Measurements from ENCODE around the gene CEACAM4. TPM values are rescaled to one million over a fixed set of nuclear protein-coding genes. Genes with fewer than 3 reads are reported as not detected.

CEACAM4 gene
- total RNA-seq, 3 donors from 2014 or later: 0.66 to 1.8 TPM; not detected in 1

GRCh38 chr19:41570179-41570578 is 56.7 kb downstream of the CEACAM4 start:
- intact Hi-C loops (cut with DNase I; ENCODE audit: low total_unique reads): no loop called here
- Histone ChIP-seq H3K9me3 (no peaks in the 10 kb centered on the region), H3K36me3 (no peaks in the 10 kb centered on the region), H3K4me1 (no peaks in the 10 kb centered on the region), H3K4me3 (no peak overlapping the region), H3K27ac (no peak overlapping the region), H3K27me3 (peaks cover 0 to 37% of the 10 kb centered on the region in 2 donors)
- TF ChIP-seq POLR2AphosphoS5 (IDR thresholded peaks at IDR 0.05) (no peak), POLR2A (IDR thresholded peaks at IDR 0.05) (no peak)
- TF ChIP-seq, protein P1, sequence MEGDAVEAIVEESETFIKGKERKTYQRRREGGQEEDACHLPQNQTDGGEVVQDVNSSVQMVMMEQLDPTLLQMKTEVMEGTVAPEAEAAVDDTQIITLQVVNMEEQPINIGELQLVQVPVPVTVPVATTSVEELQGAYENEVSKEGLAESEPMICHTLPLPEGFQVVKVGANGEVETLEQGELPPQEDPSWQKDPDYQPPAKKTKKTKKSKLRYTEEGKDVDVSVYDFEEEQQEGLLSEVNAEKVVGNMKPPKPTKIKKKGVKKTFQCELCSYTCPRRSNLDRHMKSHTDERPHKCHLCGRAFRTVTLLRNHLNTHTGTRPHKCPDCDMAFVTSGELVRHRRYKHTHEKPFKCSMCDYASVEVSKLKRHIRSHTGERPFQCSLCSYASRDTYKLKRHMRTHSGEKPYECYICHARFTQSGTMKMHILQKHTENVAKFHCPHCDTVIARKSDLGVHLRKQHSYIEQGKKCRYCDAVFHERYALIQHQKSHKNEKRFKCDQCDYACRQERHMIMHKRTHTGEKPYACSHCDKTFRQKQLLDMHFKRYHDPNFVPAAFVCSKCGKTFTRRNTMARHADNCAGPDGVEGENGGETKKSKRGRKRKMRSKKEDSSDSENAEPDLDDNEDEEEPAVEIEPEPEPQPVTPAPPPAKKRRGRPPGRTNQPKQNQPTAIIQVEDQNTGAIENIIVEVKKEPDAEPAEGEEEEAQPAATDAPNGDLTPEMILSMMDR (IDR thresholded peaks at IDR 0.05): no peak
- no peak for DNase-seq (ENCODE audit: low spot score in 2 of 2)

DNA sequence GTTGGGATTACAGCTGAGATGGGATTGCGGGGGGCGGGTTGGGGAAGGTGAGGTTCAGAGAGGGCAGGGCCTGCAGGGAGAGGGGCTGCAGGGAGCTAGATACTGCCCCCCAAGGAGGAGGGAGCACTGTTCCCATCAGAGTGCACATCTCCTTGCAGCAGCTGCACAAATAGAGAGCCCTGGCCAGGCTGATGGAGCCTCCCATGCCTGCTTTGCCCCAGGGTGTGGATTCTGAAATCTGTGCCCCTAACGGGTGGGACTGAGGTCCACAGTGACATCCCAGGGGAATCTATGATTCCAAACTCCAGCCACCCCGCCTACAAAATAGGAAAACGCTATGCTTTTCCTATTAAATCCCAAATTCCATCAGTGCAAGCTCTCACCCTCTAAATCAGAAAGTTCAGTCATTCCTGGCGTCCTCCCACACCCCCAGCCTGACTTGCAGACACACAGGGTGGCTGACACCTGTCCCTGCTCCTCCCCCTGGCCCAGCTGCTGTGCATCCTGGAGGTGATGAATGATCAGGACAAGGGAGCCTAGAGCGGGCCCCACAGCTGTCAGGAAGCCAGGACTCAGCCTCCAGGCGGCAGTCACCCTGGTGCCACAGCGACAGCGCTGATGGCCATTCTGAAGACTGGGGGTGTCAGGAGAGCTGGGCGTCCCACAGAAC is 57.3 kb downstream of the CEACAM4 start:
- DNase-seq (ENCODE audit: low spot score in 2 of 2): no peak
- no peaks in the 10 kb centered on the region for H3K9me3 ChIP-seq
- H3K36me3 ChIP-seq: no peaks in the 10 kb centered on the region
- no peak overlapping the region for H3K27ac ChIP-seq
- H3K4me1 ChIP-seq: peaks cover 0 to 3% of the 10 kb centered on the region in 2 donors
- H3K27me3 ChIP-seq: peaks cover 5 to 43% of the 10 kb centered on the region in 2 donors
- H3K4me3 ChIP-seq: no peak overlapping the region
- TF ChIP-seq, protein P1 (IDR thresholded peaks at IDR 0.05): no peak
- TF ChIP-seq POLR2A (IDR thresholded peaks at IDR 0.05): no peak
- no peak for TF ChIP-seq POLR2AphosphoS5 (IDR thresholded peaks at IDR 0.05)
- intact Hi-C loops (cut with DNase I; ENCODE audit: low total_unique reads): no loop called here

Other genes starting within 250 kb of the CEACAM4 start
- gene EXOSC5, start 229.7 kb downstream of the CEACAM4 start, total RNA-seq: 10 to 100 TPM; 18.2 to 20.6 (median 18.7) TPM
- gene BCKDHA, start 229.3 kb downstream of the CEACAM4 start, total RNA-seq: 10 to 100 TPM; 40.3 to 54.6 (median 53.1) TPM
- 1 to 10 TPM; 2.6 to 3.0 (median 2.9) TPM for gene B3GNT8, start 199.7 kb downstream of the CEACAM4 start, total RNA-seq
- 10 to 100 TPM; 24.8 to 41.3 (median 31.6) TPM for gene DMAC2, start 187.2 kb downstream of the CEACAM4 start, total RNA-seq
- not detected for gene ERICH4, start 183.9 kb downstream of the CEACAM4 start, total RNA-seq
- gene CEACAM21, start 50.9 kb downstream of the CEACAM4 start, total RNA-seq: under 1 TPM; 0.44 to 0.66 (median 0.64) TPM
- 10 to 100 TPM in 1 of 3 donors, under 1 TPM in 1, not detected in 1; 0.15 to 25.2 TPM for gene CEACAM7, start 61.2 kb upstream of the CEACAM4 start, total RNA-seq
- 10 to 100 TPM in 1 of 3 donors, not detected in 2; 27.2 TPM for gene CEACAM5, start 81.6 kb upstream of the CEACAM4 start, total RNA-seq
- gene CEACAM6, start 128.5 kb upstream of the CEACAM4 start, total RNA-seq: 1 to 10 TPM in 2 of 3 donors, not detected in 1; 1.0 to 6.9 TPM
- under 1 TPM in 1 of 3 donors, not detected in 2; 0.64 TPM for gene CEACAM3, start 169.5 kb upstream of the CEACAM4 start, total RNA-seq
- gene LYPD4, start 217.6 kb upstream of the CEACAM4 start, total RNA-seq: not detected
- gene DMRTC2, start 218.0 kb upstream of the CEACAM4 start, total RNA-seq: not detected
- 1,000 to 10,000 TPM in 2 of 3 donors, 100 to 1,000 TPM in 1; 756 to 2,084 (median 1,264) TPM for gene RPS19, start 233.2 kb upstream of the CEACAM4 start, total RNA-seq

Measured in breast epithelium (tissue), 4 donors.